Measurements from ENCODE around the gene ACTR5. TPM values are rescaled to one million over a fixed set of nuclear protein-coding genes. Genes with fewer than 3 reads are reported as not detected.

The ACTR5 gene
- total RNA-seq, 2 experiments from 2014 or later, result 8.3 to 9.4 TPM

- no peak overlapping the region for H3K27ac Mint-ChIP-seq
- H3K27me3 Mint-ChIP-seq (ENCODE audit: low read depth), result no peaks in the 10 kb centered on the region
- CTCF ChIA-PET, result interaction anchor here (0.7 to 8.1 kb wide), 5 partner anchors 27 to 138 kb away, joined by 3 to 59 read pairs (median 4); no protein-coding TSS in a partner anchor
- no peaks in the 10 kb centered on the region for H3K4me1 Mint-ChIP-seq (ENCODE audit: low read depth)
- H3K4me3 Mint-ChIP-seq, result no peak overlapping the region
- no peaks in the 10 kb centered on the region for H3K9me3 Mint-ChIP-seq
- peaks cover 36% of the 10 kb centered on the region for H3K36me3 Mint-ChIP-seq (ENCODE audit: low read depth)
- DNase-seq, result no peak
- intact Hi-C loops (cut with micrococcal nuclease), result no loop called here
Observed at GRCh38 chr20:38755324-38755910, 7.2 kb downstream of the ACTR5 start.

- CTCF ChIA-PET, result interaction anchor here (2.2 kb wide), 1 partner anchor 135 kb away, joined by 7 read pairs; no protein-coding TSS in a partner anchor
- DNase-seq, result no peak
- Mint-ChIP-seq H3K4me3 (no peak overlapping the region), H3K27ac (no peak overlapping the region), H3K9me3 (no peaks in the 10 kb centered on the region), H3K4me1 (ENCODE audit: low read depth) (no peaks in the 10 kb centered on the region), H3K36me3 (ENCODE audit: low read depth) (peaks cover 41% of the 10 kb centered on the region), H3K27me3 (ENCODE audit: low read depth) (no peaks in the 10 kb centered on the region)
- intact Hi-C loops (cut with micrococcal nuclease), result no loop called here
Observed at GRCh38 chr20:38757145-38757775, 9.0 kb downstream of the ACTR5 start.

DNA sequence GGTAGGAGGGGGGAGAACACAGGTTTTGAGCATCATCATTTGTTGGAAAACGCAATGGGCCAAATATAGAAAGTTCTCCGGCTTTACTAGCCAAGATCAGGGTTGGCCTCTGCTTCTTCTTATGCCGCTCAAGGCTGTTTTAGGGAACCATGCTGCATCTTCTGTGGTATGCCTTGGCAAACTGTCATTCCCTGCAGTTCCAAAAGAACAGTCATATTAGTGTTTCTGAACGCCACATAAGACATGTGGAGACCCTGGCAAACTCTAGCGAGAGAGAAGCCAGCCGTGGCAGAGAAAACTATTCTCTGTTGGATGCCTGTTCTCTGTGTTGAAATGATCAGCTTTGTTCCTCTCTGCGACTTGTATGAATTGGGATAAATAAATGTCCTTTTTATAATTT lies 10.8 kb downstream of the ACTR5 start:
- peaks cover 10% of the 10 kb centered on the region for H3K4me1 Mint-ChIP-seq (ENCODE audit: low read depth)
- no peaks in the 10 kb centered on the region for H3K9me3 Mint-ChIP-seq
- H3K36me3 Mint-ChIP-seq (ENCODE audit: low read depth), result peaks cover 37% of the 10 kb centered on the region
- H3K4me3 Mint-ChIP-seq, result no peak overlapping the region
- no peak overlapping the region for H3K27ac Mint-ChIP-seq
- CTCF ChIA-PET, result interaction anchor here (1.2 to 1.4 kb wide), 2 partner anchors 33 to 134 kb away, joined by 4 to 6 read pairs; no protein-coding TSS in a partner anchor
- intact Hi-C loops (cut with micrococcal nuclease), result no loop called here
- no peaks in the 10 kb centered on the region for H3K27me3 Mint-ChIP-seq (ENCODE audit: low read depth)
- DNase-seq, result no peak

DNA sequence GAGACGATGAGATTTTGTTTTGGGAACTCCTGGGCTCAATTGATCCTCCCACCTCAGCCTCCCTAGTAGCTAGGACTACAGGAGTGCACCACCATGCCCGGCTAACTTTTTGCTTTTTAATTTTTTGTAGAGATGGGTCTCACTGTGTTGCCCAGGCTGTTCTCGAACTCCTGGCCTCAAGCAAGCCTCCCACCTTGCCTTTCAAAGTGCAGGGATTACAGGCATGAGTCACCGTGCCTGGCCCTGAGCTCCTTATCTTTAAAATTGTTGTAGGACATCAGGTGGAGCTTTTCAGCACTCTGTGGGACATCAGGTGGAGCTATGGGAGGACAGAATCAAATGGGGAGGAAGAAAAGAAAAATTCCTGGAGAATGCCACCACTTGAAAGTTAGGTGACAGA lies 12.7 kb downstream of the ACTR5 start:
- no peak for DNase-seq
- peaks cover 31% of the 10 kb centered on the region for H3K36me3 Mint-ChIP-seq (ENCODE audit: low read depth)

DNA sequence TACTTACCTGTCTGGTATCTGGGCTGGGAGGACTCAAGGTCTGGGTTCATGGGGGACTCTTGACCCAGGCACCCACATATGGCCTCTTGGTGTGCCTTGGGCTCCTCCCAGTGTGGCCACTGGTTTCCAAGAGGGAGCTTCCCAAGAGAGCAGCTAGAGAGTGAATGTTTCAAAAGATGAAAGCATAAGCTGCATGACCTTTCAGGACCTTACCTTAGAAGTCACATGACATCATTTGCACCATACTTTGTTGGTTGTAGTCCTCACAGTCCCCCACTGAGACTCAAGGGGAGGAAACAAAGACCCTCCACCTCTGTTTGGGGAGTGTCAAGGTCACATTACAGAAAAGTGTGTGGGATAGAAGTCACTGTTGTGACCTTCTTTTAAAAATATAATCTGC lies 13.9 kb downstream of the ACTR5 start:
- no peak for DNase-seq
- Mint-ChIP-seq H3K9me3 (no peaks in the 10 kb centered on the region), H3K4me3 (no peak overlapping the region), H3K4me1 (ENCODE audit: low read depth) (peaks cover 21% of the 10 kb centered on the region), H3K36me3 (ENCODE audit: low read depth) (peaks cover 34% of the 10 kb centered on the region), H3K27me3 (ENCODE audit: low read depth) (no peaks in the 10 kb centered on the region), H3K27ac (no peak overlapping the region)
- CTCF ChIA-PET, result interaction anchor here (1.0 to 1.9 kb wide), 2 partner anchors 10 to 131 kb away, joined by 3 to 11 read pairs; no protein-coding TSS in a partner anchor
- intact Hi-C loops (cut with micrococcal nuclease), result no loop called here

More for the DNA sequence above, 12.7 kb downstream of the ACTR5 start:
- H3K9me3 Mint-ChIP-seq, result no peaks in the 10 kb centered on the region
- CTCF ChIA-PET, result interaction anchor here (1.0 to 1.9 kb wide), 3 partner anchors 9 to 44 kb away, joined by 3 to 11 read pairs (median 3); partner anchors contain the start of gene PPP1R16B
- H3K27me3 Mint-ChIP-seq (ENCODE audit: low read depth), result no peaks in the 10 kb centered on the region
- peaks cover 21% of the 10 kb centered on the region for H3K4me1 Mint-ChIP-seq (ENCODE audit: low read depth)
- intact Hi-C loops (cut with micrococcal nuclease), result no loop called here
- no peak overlapping the region for H3K4me3 Mint-ChIP-seq
- H3K27ac Mint-ChIP-seq, result no peak overlapping the region

GRCh38 chr20:38763616-38764015 lies 15.4 kb downstream of the ACTR5 start:
- intact Hi-C loops (cut with micrococcal nuclease), result loop anchor here (2.0 kb wide), 1 partner anchor 41 kb away; the partner anchor contains the start of gene PPP1R16B
- Mint-ChIP-seq H3K4me1 (ENCODE audit: low read depth) (peaks cover 21% of the 10 kb centered on the region), H3K27me3 (ENCODE audit: low read depth) (no peaks in the 10 kb centered on the region), H3K9me3 (no peaks in the 10 kb centered on the region), H3K4me3 (no peak overlapping the region), H3K36me3 (ENCODE audit: low read depth) (peaks cover 34% of the 10 kb centered on the region), H3K27ac (no peak overlapping the region)
- CTCF ChIA-PET, result interaction anchor here (1.1 to 1.8 kb wide), 2 partner anchors 12 to 116 kb away, joined by 3 to 5 read pairs; no protein-coding TSS in a partner anchor
- DNase-seq, result no peak

DNA sequence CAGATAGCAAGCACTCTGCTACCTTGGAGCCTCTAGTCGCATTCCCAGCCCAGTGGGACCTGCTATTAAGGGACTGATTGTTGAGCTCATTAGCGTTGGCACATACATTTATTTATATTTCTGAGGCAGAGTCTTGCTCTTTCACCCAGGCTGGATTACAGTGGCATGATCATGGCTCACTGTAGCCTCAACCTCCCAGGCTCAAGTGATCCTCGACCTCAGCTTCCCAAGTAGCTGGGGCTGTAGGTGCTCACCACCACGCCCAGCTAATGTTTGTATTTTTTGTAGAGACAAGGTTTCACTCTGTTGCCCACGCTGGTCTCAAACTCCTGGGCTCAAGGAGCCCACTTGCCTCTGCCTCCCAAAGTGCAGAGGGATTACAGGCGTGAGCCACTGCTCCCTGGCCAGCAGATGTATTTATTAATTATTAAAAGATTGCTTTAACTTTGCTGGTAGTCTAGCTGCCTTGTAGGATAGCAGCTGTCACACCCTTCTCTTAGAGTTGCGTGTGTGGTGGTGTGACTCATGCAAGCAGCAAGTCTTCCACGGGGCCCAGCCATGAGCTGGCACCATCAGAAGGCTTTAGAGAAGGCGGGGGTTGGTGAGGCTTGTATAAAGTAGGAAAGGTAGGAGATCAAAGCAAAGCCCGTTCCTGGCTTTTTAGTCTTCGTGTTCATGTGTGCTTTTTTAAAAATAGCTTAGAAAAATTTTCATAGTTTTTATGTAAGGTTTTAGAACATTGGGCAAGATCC lies 16.5 kb downstream of the ACTR5 start:
- intact Hi-C loops (cut with micrococcal nuclease), result loop anchor here (2.0 kb wide), 1 partner anchor 40 kb away; the partner anchor contains the start of gene PPP1R16B
- peaks cover 21% of the 10 kb centered on the region for H3K4me1 Mint-ChIP-seq (ENCODE audit: low read depth)
- H3K36me3 Mint-ChIP-seq (ENCODE audit: low read depth), result peaks cover 34% of the 10 kb centered on the region
- no peaks in the 10 kb centered on the region for H3K27me3 Mint-ChIP-seq (ENCODE audit: low read depth)
- H3K27ac Mint-ChIP-seq, result peak overlapping the region; percentile 33
- H3K4me3 Mint-ChIP-seq, result no peak overlapping the region
- CTCF ChIA-PET, result interaction anchor here (0.6 to 2.1 kb wide), 5 partner anchors 34 to 317 kb away, joined by 4 to 8 read pairs (median 5); no protein-coding TSS in a partner anchor
- DNase-seq, result peak; percentile 80
- H3K9me3 Mint-ChIP-seq, result no peaks in the 10 kb centered on the region

DNA sequence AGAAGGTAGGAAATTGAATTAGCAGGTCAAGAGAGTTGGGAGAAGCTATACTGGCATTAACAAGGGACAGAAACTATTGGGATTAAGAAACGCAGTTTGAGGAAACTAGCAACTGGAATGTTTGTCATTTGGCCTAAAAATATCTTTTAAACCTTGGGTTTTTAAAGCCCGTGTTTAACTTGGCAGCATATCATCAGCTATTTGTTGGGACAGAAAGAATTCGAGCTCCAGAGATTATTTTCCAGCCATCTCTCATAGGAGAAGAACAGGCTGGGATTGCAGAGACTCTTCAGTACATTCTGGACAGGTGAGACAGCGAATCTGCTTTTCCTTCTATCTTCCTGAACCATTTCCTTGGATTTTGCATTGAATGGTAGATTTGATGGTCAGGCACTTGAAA lies 17.8 kb downstream of the ACTR5 start:
- no peaks in the 10 kb centered on the region for H3K9me3 Mint-ChIP-seq
- H3K36me3 Mint-ChIP-seq (ENCODE audit: low read depth), result peaks cover 27% of the 10 kb centered on the region
- intact Hi-C loops (cut with micrococcal nuclease), result no loop called here
- no peaks in the 10 kb centered on the region for H3K27me3 Mint-ChIP-seq (ENCODE audit: low read depth)
- CTCF ChIA-PET, result interaction anchor here (1.0 to 2.1 kb wide), 3 partner anchors 13 to 128 kb away, joined by 3 to 8 read pairs (median 6); no protein-coding TSS in a partner anchor
- no peak overlapping the region for H3K4me3 Mint-ChIP-seq
- H3K27ac Mint-ChIP-seq, result no peak overlapping the region
- DNase-seq, result no peak
- H3K4me1 Mint-ChIP-seq (ENCODE audit: low read depth), result peaks cover 21% of the 10 kb centered on the region

GRCh38 chr20:38769376-38770295 lies 21.4 kb downstream of the ACTR5 start:
- H3K4me3 Mint-ChIP-seq, result no peak overlapping the region
- CTCF ChIA-PET, result interaction anchor here (0.6 to 1.0 kb wide), 3 partner anchors 18 to 111 kb away, joined by 3 to 4 read pairs (median 3); no protein-coding TSS in a partner anchor
- peaks cover 7% of the 10 kb centered on the region for H3K4me1 Mint-ChIP-seq (ENCODE audit: low read depth)
- no peaks in the 10 kb centered on the region for H3K27me3 Mint-ChIP-seq (ENCODE audit: low read depth)
- H3K27ac Mint-ChIP-seq, result no peak overlapping the region
- intact Hi-C loops (cut with micrococcal nuclease), result no loop called here
- H3K36me3 Mint-ChIP-seq (ENCODE audit: low read depth), result peaks cover 47% of the 10 kb centered on the region
- DNase-seq, result no peak
- peaks cover 11% of the 10 kb centered on the region for H3K9me3 Mint-ChIP-seq

- no peak overlapping the region for H3K4me3 Mint-ChIP-seq
- peaks cover 11% of the 10 kb centered on the region for H3K9me3 Mint-ChIP-seq
- peaks cover 47% of the 10 kb centered on the region for H3K36me3 Mint-ChIP-seq (ENCODE audit: low read depth)
- no peak overlapping the region for H3K27ac Mint-ChIP-seq
- intact Hi-C loops (cut with micrococcal nuclease), result no loop called here
- DNase-seq, result no peak
- no peaks in the 10 kb centered on the region for H3K4me1 Mint-ChIP-seq (ENCODE audit: low read depth)
- H3K27me3 Mint-ChIP-seq (ENCODE audit: low read depth), result no peaks in the 10 kb centered on the region
- CTCF ChIA-PET, result interaction anchor here (0.6 kb wide), 1 partner anchor 38 kb away, joined by 4 read pairs; no protein-coding TSS in a partner anchor
Observed at GRCh38 chr20:38770546-38770945, 22.3 kb downstream of the ACTR5 start.

GRCh38 chr20:38770970-38771369 lies 22.7 kb downstream of the ACTR5 start:
- Mint-ChIP-seq H3K27me3 (ENCODE audit: low read depth) (no peaks in the 10 kb centered on the region), H3K36me3 (ENCODE audit: low read depth) (peaks cover 42% of the 10 kb centered on the region), H3K9me3 (peaks cover 11% of the 10 kb centered on the region), H3K4me1 (ENCODE audit: low read depth) (no peaks in the 10 kb centered on the region), H3K27ac (no peak overlapping the region), H3K4me3 (no peak overlapping the region)
- CTCF ChIA-PET, result no interaction called here
- intact Hi-C loops (cut with micrococcal nuclease), result no loop called here
- DNase-seq, result no peak

Measured in activated naive CD4-positive, alpha-beta T cell treated with anti-CD3 and anti-CD28 coated beads for 36 hours (primary cell).